GOT3 (cell line): ENCODE data around the gene KDM4C.
"Not testable (repeated sequence)": the region's sequence is repeated elsewhere in the genome, so short reads cannot be mapped to it uniquely, and the experiment has no call there.

ENCODE experiments used
- DNase-seq: peaks from one replicate; lab custom pipeline; 2025; ENCODE audit warnings: mixed read lengths; lab: John Stamatoyannopoulos, UW

The KDM4C gene

DNA sequence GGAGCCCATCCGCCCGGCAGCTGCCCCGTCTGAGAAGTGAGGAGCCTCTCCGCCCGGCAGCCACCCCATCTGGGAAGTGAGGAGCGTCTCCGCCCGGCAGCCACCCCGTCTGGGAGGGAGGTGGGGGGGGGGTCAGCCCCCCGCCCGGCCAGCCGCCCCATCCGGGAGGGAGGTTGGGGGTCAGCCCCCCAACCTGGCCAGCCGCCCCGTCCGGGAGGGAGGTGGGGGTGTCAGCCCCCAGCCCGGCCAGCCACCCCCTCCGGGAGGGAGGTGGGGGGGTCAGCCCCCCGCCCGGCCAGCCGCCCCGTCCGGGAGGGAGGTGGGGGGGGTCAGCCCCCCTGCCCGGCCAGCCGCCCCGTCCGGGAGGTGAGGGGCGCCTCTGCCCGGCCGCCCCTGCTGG, 49.9 kb downstream of the KDM4C start:
- not testable (repeated sequence) for DNase-seq

DNA sequence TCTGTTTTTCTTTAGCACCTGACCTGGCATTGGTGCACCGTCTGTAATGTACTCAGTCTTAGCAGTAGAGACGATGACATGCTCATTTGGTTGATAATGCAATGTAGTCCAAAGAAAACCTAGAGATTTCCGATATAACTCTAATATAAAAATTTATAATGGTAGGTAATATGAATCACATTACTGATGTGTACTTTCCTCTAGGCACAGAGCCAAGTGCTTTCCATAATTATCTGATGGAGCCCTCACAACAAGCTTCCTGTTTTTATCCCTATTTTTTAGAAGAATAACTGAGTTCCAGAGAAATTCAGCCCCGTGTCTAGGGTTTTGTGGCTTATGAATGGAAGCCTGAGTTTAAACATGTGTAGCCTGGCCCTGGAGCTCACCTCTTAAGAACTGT, 53.7 kb downstream of the KDM4C start:
- no peak for DNase-seq

DNA sequence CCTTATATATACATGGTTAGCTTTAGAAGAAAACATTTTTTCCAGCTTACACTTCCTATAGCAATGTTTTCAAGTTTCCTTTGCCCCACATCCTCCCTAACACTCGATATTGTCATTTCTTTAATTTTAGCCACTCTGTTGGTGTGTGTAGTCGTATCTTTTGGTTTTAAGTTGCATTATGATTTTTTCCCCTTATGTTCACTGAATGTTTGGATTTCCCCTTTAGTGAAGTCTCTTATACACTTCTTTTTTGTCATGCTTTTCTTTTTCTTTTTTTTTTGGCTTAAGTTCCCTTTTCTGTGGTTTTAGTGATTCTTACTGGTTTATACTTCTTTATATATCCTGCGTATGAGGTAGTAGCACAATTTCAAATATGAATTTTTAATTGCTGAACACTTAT, 58.8 kb downstream of the KDM4C start:
- no peak for DNase-seq

DNA sequence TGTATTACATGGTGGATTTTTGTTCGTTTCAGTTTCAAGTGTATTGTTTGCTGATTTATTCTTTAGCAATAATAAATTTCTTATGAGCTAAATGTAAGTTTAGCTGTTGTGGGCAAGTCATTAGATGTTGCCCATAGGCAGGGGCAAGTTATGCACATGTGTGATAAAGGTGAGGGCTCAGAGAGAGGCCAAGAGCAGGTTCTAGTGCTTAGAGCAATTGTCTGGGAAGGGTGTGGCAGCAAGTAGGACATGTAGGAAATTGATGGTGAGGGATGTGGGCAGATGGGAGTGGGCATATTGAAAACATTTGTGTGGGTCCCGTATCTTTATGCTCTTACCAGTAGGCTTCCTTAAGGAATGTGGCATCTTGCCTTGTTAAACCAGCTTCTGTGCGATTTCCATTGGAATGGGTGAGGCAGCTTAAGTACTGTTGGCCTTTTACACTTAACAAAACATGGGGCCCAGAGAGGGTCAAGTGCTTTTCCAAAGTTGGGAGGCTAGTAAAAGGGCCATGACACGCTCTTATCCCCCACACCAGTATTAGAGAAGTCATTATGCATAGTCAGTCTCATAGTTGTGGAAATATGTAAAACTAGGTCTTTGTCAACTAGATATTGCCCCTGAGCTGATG, 60.6 kb downstream of the KDM4C start:
- no peak for DNase-seq

DNA sequence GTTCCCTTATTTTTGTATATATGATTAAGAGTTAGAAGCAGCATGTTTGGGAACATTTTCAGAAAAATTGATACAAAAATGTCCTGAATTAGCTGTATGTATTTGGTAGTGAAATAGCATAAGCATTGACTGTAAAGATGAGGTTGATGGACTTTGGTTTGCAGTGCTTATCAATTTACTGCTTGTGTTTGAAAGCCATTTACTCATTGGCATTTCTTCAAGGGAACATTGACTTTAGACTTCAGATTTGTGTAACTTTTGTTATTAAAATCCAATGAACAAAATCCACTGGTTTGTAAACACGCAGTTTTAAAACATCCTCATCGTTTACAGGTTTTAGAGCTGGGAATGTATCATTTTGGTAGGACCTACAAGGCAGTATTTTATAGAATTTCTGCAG, 61.3 kb downstream of the KDM4C start:
- no peak for DNase-seq

DNA sequence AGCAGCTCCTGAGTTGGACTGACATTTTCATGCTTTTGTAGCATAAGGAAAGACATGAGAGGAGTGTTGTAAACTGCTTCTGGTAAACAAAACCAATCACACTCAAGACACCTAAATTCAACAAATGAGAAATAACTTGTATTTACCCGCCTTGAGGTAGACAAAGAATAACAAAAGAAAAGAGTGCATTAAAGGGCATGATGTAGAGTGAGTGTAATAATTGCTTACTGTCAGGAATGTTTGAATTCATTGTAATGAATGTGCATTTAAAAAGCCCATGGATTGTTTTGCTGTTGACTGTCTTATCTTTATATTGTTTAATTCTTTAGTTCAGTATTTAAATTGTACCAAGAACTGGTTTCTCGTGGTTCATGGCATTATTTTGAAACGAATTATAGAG, 61.8 kb downstream of the KDM4C start:
- DNase-seq: no peak

DNA sequence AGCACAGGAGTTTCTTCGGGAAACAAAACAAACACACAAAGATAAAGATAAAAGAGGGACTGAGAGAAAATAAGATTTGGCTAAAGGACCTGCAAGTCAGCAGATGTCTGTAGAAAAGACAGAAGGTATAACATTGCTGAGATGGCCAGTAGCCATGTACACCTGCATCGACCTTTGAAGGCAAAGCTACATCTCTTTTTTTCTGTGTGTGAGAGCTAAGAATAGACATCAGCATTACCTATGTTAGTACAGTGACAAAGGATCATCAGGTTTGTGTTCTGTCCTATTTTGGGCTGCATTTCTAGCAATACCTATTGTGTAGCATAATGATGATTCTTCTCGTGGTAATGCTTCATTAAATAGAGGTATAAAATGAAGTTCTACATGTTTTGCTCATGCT, 64.9 kb downstream of the KDM4C start:
- DNase-seq: no peak

DNA sequence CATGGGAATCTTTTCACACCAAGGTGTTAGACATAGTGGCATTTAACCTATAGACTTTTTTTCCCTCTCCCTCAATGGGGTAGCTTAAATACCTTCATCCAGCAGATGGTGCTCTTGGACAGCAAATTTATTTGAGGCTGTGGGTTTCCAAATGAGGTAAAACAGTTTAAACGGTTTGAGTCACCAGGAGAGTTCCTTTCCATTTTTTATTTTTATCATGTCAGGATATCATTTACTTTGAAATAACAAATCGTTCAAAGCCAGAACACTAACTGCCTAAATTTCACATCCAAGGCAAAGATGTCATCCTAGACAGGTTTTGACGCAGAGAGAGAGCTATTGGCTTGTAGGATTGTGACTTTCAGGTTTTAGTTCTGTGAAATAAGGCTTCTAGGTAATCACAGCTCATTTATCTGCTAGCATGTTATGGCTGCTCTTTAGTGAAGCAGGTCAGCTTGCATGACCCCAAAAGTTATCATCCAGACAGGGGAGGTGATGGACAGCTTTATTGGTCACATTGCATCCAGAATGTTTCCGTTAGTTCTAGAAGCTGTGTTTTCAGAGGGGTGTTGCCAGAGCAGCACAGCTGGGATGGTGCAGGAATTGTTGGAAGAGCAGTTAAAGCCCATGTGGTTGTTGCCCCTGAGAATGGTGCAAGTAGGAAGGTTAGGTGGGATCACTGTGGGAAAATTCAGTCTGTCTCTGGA, 69.8 kb downstream of the KDM4C start:
- no peak for DNase-seq

DNA sequence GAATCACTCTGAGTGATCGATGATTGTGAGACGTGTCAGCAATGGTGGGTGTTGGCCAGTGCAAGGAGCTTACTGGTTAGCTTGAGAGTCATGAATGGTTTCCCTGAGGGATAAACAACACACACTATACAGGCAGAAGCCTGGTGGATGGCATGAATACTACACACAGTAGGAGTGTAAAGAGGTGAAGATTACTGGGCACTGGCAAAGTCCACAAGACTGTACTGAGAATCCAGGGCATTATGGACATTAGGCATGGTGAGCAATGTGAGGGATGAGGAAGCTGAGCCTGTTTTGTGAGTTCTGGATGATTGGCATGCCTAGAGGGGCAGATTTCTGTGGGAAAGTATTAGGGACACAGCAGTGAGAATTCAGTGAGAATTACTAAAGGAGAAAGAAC, 71.3 kb downstream of the KDM4C start:
- DNase-seq: no peak

DNA sequence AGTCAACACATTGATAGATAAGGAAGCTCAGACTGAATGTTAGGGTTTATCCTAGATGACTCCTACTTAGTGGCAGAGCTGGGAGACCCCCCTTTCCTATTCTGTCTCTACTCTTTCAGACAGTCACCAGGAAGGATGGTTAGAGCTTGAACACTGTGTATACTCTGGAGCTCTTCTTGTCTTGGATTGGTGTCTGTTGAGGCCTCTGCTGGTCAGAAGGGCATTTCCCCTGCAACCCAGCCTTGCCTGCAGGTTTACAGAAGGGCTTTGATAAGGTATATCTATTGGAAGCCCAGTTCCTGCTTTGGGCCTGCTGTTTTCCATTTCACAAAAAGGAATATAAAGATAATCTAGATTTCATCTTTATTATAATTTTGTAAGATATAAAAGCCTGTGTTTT, 71.8 kb downstream of the KDM4C start:
- no peak for DNase-seq

DNA sequence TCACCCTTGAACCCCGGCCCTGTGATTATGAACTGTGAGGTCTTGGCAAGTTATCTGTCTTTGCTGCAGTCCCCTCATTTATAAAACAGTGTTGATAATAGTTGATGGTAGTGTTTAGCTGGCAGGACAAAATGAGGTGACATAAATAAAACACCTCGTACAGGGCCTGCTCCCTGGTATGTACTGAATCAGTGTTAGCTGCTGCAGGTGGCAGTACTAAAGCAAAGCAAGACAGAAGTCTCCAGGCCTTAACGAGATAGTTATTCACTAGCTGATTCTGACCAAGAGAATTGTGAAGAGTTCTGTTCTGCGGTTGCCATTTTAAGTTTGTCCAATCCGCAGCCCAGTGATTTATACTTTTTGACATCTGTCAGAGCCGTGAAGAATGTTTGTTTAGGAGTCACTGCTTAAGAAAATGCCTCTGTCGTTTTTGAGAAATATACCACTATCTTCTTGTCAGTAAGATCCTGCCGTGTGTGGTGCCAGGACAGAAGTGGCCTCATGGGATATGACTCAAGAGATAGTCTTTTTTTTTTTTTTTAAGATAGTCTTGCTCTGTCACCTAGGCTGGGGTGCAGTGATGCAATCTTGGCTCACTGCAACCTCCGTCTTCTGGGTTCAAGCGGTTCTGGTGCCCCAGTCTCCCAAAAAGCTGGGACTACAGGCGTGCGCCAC, 75.9 kb downstream of the KDM4C start:
- DNase-seq: no peak

DNA sequence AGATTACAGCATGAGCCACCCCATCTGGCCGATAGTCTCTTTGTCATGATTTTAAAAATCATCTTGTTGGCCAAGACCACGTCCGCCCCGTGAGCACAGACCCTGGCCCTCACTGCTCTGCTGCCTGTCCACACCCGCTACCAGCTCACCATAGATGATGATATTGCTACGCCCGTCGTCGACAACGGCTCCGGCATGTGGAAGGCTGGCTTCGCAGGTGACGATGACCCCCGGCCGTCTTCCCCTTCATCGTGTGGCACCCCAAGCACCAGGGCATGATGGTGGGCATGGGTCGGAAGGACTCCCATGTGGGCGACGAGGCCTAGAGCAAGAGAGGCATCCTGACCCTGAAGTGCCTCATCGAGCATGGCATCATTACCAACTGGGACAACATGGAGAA, 76.5 kb downstream of the KDM4C start:
- no peak for DNase-seq

DNA sequence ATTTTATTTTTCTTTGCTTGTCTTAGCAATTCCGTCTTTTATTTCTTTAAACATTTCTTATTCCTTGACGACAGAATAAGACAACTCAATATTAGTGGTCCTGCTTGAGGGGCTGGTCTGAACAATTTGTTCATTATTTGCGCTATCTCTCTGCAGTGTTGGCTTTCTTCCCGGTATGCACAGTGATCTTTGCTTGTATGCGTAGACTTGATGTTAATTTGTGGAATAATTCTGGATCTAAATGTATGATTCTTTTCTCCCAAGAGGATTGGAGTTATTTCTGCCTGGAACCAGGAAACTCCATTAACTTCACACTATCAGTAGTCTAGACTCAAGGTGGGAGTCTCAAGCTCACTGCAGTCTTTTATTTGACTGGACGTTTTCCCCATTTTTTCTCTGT, 80.4 kb downstream of the KDM4C start:
- no peak for DNase-seq

DNA sequence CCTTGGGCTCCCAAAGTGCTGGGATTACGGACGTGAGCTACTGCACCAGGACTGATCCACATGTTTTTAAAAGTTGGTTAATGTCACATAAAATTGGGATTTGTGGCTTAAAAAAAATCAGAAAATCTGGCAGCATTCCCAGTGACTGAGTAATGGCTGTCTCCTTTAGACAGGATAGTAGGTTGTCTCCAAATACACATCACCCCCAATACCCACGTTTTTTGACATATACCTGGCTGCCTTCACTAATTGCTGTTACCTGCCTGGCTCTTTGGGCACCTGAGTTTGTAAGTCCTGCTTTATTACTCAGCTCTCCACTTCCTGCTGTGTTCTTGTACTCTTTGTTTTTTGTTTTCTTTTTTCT, 84.8 kb downstream of the KDM4C start:
- DNase-seq: no peak

DNA sequence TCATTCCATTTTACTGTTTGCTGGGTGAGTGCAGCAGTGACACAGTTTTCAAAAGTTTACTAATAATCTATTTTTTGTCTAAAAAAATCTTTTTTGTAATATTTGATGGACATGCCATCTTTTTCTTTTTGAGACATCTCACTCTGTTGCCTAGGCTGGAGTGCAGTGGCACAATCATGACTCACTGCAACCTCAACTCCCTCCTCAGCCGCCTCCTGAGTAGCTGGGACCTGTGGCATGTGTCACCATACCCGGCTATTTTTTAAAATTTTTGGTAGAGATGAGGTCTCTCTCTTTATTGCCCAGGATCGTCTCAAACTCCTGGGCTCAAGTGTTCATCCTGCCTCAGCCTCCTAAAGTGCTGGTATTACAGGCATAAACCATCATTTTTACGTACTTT, 86.0 kb downstream of the KDM4C start:
- DNase-seq: no peak

DNA sequence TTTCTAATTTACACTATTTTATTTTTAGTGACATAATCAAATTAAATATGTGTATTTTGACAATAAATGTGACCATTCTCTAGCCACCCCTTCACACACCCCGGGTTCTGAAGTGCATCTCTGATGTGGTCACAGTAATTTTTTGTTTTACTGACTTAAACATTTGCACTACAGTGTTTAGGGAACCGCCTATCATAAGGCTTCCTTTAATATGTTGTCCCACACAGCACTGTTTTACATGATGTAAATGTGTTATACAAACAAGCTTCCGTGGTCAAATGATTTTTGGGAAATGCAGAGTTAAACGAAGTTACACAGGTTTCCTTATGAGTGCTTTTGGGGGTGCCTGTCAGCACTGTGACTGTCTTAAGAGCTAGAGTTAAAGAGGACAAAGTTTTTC, 86.5 kb downstream of the KDM4C start:
- no peak for DNase-seq

DNA sequence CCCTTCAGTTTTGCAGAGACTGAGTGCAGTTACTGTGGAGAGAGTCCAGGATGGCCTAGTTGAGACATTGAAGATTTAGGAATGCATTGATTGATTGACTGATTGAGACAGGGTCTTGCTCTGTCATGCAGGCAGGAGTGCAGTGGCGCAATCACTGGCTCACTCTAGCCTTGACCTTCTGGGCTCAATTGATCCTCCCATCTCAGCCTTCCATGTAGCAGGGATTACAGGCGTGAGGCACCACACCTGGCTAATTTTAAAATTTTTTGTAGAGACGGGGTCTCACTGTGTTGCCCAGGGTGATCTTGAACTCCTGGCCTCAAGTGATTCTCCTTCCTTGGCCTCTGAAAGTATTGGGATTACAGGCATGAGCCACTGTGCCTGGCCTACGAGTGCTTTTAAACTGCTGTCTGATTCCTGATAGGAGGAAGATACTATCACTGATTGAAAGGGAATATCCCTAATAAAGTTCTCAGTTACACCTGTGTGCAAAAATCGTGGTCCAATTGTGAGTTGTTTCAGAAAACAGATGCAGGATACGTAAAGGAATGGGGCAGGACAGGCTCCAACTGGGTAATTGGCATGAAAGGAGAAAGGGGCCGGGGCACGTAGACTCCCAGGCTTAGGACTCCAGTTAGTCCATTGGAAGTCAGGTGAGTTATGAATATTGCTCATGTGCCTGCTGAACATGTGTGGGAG, 87.5 kb downstream of the KDM4C start:
- DNase-seq: no peak

DNA sequence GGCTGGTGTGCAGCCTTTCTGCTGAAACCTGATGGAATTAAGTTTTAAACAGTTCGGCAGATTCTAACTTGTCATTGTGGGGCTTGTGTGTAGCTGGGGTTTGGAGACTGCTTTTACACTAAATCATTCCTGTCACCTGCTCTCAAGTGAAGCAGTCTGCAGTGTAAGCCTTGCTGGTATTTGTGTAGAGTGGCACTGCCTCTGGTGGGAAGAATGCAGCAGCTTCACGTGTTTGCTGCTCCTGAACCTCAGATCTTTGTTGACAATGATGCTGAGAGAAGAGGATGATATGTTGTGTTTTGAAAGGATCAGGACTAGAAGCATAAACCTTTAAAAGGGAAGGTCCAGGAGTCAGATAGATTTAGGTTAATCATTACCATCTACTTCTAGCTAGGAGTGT, 88.1 kb downstream of the KDM4C start:
- DNase-seq: no peak

DNA sequence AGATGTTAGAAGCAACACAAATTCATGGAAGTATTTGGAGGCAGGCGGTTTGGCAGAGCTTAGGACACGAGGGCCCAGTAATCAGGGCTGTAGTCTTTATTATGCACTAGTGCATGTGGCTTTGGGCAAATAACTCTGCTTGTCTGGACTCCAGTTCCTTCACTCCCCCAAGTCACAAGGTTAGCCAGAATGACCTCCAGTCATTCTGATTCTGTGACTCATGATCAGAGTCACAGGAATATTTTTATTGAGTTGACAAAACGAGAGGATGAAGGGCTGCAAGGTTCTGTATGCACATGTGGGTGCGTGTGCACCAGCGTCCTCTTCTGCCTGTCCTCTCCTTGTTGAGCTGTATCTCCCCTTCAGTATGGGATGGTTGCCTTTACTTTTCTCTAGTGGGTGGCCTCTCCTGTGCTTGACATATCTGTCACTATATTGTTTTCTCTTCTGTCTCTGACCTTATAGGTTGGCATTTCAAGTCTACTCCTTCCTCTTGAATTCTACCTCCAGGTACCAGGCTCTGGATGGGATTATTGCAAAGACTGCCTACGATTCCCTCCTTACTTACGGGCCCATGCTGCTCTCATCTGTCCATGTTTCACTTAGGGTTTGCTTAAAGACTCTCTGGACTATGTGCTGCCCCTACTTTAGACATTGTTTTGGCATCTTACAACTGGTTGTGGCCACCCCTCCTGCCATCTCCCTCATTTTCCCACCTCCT, 94.6 kb downstream of the KDM4C start:
- no peak for DNase-seq

DNA sequence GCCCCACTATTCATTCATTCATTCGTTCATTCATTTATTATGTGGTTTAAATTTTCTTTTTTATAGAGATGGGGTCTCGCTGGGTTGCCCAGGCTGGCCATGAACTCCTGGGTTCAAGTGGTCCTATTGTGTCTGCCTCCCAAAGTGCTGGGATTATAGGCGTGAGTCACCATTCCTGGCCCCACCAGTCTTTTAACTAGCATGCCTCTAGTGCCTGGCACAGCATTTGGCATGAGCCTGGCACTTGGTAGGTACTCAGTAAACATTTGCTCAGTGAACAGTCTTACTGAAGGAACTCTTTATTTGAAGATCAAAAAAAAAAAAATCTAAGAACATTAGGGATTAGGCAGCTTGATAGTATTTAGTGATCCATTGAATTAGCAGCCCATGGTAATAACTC, 98.1 kb downstream of the KDM4C start:
- DNase-seq: no peak

DNA sequence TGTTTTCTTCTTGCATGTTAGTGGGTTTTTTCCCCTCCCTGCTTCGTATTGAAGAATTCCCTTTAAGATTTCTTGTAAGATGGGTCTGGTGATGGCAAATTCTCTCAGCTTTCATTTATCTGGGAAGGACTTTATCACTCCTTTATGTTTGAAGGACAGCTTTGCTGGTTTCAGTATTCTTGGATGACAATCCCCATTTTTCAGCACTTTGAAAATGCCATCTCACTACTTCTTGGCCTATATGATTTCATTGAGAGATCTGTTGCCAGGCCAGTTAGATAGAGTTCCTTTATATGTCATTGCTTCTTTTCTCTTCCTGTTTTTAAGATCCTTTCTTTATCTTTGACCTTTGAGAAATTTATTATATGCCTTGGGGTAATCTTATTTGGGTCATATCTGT, 106.3 kb downstream of the KDM4C start:
- DNase-seq: no peak
